ENCODE data around the gene KCNJ16. TPM values are rescaled to one million over a fixed set of nuclear protein-coding genes. Genes with fewer than 3 reads are reported as not detected.

KCNJ16 gene
- total and polyA plus RNA-seq, 8 donors: 20.5 to 65.2 (median 28.4) TPM

DNA sequence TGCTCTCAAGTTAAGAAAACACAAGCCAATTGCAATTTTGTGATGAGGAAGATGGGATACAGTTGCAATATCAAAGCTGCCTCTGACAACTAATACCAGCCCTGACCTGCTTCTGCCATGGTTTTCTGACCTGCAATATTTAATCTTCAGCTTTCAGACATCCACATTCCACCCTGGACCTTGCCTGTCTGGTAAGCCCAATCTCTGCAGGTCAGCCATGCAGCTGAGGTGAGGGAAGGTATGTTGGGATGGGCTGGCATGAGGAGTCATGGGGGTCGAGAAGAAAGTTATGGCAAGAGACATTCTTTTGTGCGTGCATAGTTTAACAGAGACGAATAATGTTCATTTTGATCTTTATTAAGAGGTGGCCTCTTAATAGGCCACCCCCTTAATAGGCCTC lies 31.5 kb downstream of the KCNJ16 start:
- Histone ChIP-seq H3K4me1 (no peaks in the 10 kb centered on the region), H3K36me3 (no peaks in the 10 kb centered on the region), H3K27ac (no peak overlapping the region), H3K27me3 (no peaks in the 10 kb centered on the region), H3K9me3 (no peaks in the 10 kb centered on the region), H3K4me3 (no peak overlapping the region)
- intact Hi-C loops (cut with DNase I): no loop called here
- DNase-seq (no peak), ATAC-seq (no peak), FAIRE-seq (no peak)
- TF ChIP-seq, protein P1, sequence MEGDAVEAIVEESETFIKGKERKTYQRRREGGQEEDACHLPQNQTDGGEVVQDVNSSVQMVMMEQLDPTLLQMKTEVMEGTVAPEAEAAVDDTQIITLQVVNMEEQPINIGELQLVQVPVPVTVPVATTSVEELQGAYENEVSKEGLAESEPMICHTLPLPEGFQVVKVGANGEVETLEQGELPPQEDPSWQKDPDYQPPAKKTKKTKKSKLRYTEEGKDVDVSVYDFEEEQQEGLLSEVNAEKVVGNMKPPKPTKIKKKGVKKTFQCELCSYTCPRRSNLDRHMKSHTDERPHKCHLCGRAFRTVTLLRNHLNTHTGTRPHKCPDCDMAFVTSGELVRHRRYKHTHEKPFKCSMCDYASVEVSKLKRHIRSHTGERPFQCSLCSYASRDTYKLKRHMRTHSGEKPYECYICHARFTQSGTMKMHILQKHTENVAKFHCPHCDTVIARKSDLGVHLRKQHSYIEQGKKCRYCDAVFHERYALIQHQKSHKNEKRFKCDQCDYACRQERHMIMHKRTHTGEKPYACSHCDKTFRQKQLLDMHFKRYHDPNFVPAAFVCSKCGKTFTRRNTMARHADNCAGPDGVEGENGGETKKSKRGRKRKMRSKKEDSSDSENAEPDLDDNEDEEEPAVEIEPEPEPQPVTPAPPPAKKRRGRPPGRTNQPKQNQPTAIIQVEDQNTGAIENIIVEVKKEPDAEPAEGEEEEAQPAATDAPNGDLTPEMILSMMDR (IDR thresholded peaks at IDR 0.05): no peak
- 68 to 70% methylated on average over 3 of the region's 3 CpGs for WGBS, 2 donors

DNA sequence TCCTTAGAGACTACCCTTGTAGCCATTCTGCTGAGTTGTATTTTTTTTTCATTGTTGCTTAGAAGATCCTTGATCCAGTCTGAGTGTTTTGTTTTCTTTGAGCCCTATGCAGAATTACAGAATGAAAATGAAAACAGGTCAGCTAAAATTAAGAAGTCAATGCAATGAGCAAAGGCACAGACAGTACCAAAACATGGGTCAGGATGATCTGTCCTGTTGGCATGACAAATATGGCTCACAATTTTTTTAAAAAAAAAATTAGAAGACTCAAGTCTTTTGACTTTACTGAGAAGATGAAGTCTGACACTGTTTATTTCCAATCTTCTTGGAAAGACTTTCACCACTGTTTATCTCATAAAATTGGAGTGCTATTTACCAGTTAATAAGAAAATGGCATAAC lies 32.4 kb downstream of the KCNJ16 start:
- no peak overlapping the region for H3K27ac ChIP-seq
- no peak for ATAC-seq

DNA sequence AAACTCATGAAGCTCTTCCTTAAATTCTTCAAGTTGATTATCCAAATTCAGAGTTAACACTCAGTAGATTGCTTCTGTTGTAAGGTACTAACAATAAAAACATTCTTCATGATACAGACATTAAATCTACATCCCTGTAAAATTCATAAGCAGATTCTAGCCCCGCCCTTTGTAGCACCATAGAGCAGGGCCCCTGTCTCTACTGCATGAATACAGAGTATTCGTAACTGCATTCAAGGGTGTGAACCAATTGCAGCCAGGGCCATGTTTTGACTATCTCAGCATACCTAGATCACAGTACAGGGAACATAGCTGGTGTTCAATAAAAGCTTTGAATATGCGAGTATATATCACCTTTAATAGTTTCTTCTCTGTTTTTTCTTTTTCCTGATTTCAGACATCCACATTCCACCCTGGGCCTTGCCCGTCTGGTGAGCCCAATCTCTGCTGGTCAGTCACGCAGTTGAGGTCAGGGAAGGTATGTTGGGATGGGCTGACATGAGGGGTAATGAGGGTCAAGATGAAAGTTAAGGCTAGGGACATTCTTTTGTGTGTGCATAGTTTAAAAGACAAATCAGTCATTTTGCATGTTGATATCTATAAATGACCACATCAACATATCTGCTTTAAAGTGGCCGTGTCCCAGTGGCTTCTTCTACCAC lies 33.0 kb downstream of the KCNJ16 start:
- no peaks in the 10 kb centered on the region for H3K27me3 ChIP-seq
- DNase-seq (no peak), ATAC-seq (no peak), FAIRE-seq (no peak)
- WGBS, 2 donors: 92 to 95% methylated on average over 6 of the region's 6 CpGs
- no peak overlapping the region for H3K27ac ChIP-seq
- H3K9me3 ChIP-seq: no peaks in the 10 kb centered on the region
- H3K36me3 ChIP-seq: no peaks in the 10 kb centered on the region
- TF ChIP-seq, protein P1 (IDR thresholded peaks at IDR 0.05): no peak
- intact Hi-C loops (cut with DNase I): no loop called here
- H3K4me3 ChIP-seq: no peak overlapping the region
- no peaks in the 10 kb centered on the region for H3K4me1 ChIP-seq

More for the DNA sequence above, 32.4 kb downstream of the KCNJ16 start:
- no peaks in the 10 kb centered on the region for H3K4me1 ChIP-seq
- no peak for FAIRE-seq
- H3K36me3 ChIP-seq: no peaks in the 10 kb centered on the region
- intact Hi-C loops (cut with DNase I): no loop called here
- H3K9me3 ChIP-seq: no peaks in the 10 kb centered on the region
- H3K27me3 ChIP-seq: no peaks in the 10 kb centered on the region
- no peak overlapping the region for H3K4me3 ChIP-seq
- DNase-seq: no peak
- TF ChIP-seq, protein P1 (IDR thresholded peaks at IDR 0.05): no peak

DNA sequence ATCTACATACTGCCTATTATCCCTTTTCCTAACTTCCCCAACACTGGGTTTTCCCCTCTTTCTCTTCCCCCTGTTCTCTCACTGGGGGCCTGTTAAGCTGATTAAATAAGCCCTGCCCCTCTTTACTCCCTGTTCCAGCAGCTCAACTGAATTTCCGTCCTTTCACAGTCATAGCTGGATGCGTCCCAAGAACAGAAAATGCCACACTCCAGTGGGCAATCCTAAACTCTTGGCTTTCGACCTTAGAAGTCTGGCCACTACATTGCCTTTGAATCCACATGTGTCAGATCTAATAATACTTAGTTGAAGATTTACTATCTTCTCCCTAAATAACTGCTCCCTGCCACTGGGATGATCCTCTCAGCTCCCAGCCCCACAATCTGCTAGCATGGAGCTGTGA lies 34.5 kb downstream of the KCNJ16 start:
- no peak overlapping the region for H3K27ac ChIP-seq
- peak in 1 of 4 donors; percentile 22 for ATAC-seq

DNA sequence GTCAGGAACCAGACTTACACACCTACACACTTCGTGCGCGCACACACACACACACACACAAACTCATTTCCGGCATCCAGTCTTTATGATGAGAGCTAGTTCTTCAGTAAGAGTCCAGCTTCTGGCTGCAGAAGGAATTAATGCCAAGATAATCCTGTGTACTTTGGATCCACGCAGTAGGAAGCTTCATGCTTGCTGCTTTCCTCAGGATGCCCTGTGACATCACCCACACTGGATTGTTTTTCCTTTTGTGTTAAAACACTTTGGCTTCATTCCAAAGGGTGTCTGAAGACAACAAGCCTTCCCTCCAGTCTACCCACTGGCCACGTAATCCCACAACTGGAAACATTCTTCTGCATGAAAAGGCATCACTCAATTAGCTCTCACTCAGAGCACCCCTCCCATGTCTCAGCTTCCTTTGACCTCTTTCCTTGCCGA lies 35.4 kb downstream of the KCNJ16 start:
- DNase-seq: no peak
- TF ChIP-seq, protein P1 (IDR thresholded peaks at IDR 0.05): no peak
- no peak overlapping the region for H3K4me3 ChIP-seq
- H3K4me1 ChIP-seq: no peaks in the 10 kb centered on the region
- no peaks in the 10 kb centered on the region for H3K27me3 ChIP-seq
- FAIRE-seq: no peak
- ATAC-seq: no peak
- intact Hi-C loops (cut with DNase I): no loop called here
- no peak overlapping the region for H3K27ac ChIP-seq
- H3K9me3 ChIP-seq: no peaks in the 10 kb centered on the region
- WGBS, 2 donors: 68 to 87% methylated on average over 7 of the region's 7 CpGs
- no peaks in the 10 kb centered on the region for H3K36me3 ChIP-seq

More for the DNA sequence above, 34.5 kb downstream of the KCNJ16 start:
- Histone ChIP-seq H3K27me3 (no peaks in the 10 kb centered on the region), H3K4me3 (no peak overlapping the region), H3K9me3 (no peaks in the 10 kb centered on the region), H3K4me1 (no peaks in the 10 kb centered on the region), H3K36me3 (no peaks in the 10 kb centered on the region)
- DNase-seq: no peak
- WGBS, 2 donors: 50 to 51% methylated on average over 3 of the region's 3 CpGs
- intact Hi-C loops (cut with DNase I): no loop called here
- FAIRE-seq: no peak
- TF ChIP-seq, protein P1 (IDR thresholded peaks at IDR 0.05): no peak
